Activated T-cell treated with anti-CD3 and anti-CD28 coated beads, Interleukin-2, amount 50 U/mL, for 72 hours (primary cell): Measurements from ENCODE around the gene EVC2. TPM values are rescaled to one million over a fixed set of nuclear protein-coding genes. Genes with fewer than 3 reads are reported as not detected.
A peak's percentile ranks its signal among the peaks of the same experiment; 100 is the strongest.

Source experiments
- ATAC-seq, 2 donors: fragments of 150-1000 bp; cut with Tn5 transposase; replicated peaks in 1 of 2; 2 replicates each; pipeline ENCODE4 v1.10.0; 2021; ENCODE audit warnings: moderate library complexity in 2 of 2, mild to moderate bottlenecking in 1 of 2
- DNase-seq, 2 donors: peaks; one replicate each; pipeline ENCODE4 v3.0.0; 2021 to 2022; ENCODE audit warnings: mixed read lengths in 1 of 2
- H3K27ac Mint-ChIP-seq: one replicate; pipeline ENCODE4 v1.8.0; 2022; ENCODE audit warnings: mild to moderate bottlenecking, moderate library complexity, mixed read lengths
- H3K27me3 Mint-ChIP-seq: one replicate; pipeline ENCODE4 v1.8.0; 2022; ENCODE audit warnings: low read depth, mixed read lengths
- H3K36me3 Mint-ChIP-seq, 2 donors: one replicate each; pipeline ENCODE4 v1.8.0; 2022; ENCODE audit warnings: mixed read lengths in 2 of 2, mild to moderate bottlenecking in 1 of 2; ENCODE audit not compliant: insufficient read depth in 2 of 2
- H3K4me1 Mint-ChIP-seq: one replicate; pipeline ENCODE4 v1.8.0; 2022; ENCODE audit warnings: low read depth, mixed read lengths
- H3K4me3 Mint-ChIP-seq, 2 donors: one replicate each; pipeline ENCODE4 v1.8.0; 2022; ENCODE audit warnings: mild to moderate bottlenecking in 2 of 2, mixed read lengths in 2 of 2, moderate library complexity in 2 of 2
- H3K9me3 Mint-ChIP-seq, 2 donors: one replicate each; pipeline ENCODE4 v1.8.0; 2022; ENCODE audit warnings: mixed read lengths in 2 of 2
- total RNA-seq, 2 donors: library from RNA; stranded (reverse); gene quantifications; one replicate each; pipeline ENCODE4 v1.2.3, GENCODE V29; 2022

EVC2 gene, protein sequence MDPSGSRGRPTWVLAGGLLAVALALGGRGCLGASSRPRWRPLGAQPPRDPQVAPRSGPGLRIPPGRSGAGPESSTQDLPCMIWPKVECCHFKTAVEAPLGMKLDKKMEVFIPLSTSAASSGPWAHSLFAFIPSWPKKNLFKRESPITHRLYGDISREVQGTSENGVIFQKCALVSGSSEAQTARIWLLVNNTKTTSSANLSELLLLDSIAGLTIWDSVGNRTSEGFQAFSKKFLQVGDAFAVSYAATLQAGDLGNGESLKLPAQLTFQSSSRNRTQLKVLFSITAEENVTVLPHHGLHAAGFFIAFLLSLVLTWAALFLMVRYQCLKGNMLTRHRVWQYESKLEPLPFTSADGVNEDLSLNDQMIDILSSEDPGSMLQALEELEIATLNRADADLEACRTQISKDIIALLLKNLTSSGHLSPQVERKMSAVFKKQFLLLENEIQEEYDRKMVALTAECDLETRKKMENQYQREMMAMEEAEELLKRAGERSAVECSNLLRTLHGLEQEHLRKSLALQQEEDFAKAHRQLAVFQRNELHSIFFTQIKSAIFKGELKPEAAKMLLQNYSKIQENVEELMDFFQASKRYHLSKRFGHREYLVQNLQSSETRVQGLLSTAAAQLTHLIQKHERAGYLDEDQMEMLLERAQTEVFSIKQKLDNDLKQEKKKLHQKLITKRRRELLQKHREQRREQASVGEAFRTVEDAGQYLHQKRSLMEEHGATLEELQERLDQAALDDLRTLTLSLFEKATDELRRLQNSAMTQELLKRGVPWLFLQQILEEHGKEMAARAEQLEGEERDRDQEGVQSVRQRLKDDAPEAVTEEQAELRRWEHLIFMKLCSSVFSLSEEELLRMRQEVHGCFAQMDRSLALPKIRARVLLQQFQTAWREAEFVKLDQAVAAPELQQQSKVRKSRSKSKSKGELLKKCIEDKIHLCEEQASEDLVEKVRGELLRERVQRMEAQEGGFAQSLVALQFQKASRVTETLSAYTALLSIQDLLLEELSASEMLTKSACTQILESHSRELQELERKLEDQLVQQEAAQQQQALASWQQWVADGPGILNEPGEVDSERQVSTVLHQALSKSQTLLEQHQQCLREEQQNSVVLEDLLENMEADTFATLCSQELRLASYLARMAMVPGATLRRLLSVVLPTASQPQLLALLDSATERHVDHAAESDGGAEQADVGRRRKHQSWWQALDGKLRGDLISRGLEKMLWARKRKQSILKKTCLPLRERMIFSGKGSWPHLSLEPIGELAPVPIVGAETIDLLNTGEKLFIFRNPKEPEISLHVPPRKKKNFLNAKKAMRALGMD
- total RNA-seq: 1 to 10 TPM in 1 of 2 donors, under 1 TPM in 1; 0.46 to 2.2 TPM

DNA sequence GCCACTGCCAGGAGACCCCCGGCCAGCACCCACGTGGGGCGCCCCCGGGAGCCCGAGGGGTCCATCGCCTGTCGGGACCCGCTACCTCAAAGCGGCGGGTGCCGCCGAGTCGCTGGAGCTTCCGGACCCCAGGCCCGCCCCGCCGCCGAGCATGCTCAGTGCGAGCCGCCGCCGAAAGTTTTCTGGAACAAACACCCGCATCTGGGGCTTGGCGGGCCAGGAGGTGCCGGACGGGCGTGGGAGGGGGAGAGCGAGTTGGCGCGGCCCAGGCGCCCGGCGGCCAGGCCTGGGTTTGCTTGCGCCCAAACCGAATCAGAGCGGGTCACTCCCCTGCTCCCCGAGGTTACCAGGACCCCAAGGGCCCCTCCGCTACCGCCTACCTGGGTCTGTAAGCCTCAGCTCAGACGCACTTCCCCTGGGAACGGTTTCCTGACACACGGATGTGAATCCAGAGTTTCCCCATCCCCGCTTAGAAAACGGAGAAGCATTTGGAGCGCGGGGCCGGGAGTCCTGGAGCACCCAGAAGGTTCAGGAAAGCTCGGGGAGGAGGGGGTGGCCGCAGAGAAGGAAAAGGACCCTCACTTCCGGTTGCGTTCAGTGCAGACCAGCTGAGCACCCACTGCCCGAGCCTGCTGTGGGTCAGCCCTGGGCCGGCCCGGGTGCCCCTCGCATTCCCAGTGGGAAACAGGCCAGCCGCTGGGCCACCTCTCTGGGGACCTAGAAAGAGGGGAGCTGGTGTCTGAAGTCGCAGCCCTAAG lies at the start of gene EVC2:
Gene EVC2, minus strand, starts transcription at position 111 of the 758 bp plus-strand sequence. Its CDS starts 46 bp downstream, at position 65.
- peak within 1 kb of the TSS; percentile 43 to 51 for H3K4me3 Mint-ChIP-seq
- H3K4me1 Mint-ChIP-seq: peaks cover 21% of the 10 kb centered on the region
- H3K36me3 Mint-ChIP-seq: peaks cover 1 to 8% of the 10 kb centered on the region in 2 donors
- H3K27ac Mint-ChIP-seq: no peak within 1 kb of the TSS
- H3K9me3 Mint-ChIP-seq: peaks cover 2 to 4% of the 10 kb centered on the region in 2 donors
- DNase-seq: peak; percentile 12 to 58
- ATAC-seq: peak in 1 of 2 donors; percentile 33
- H3K27me3 Mint-ChIP-seq: peaks cover 44% of the 10 kb centered on the region

DNA sequence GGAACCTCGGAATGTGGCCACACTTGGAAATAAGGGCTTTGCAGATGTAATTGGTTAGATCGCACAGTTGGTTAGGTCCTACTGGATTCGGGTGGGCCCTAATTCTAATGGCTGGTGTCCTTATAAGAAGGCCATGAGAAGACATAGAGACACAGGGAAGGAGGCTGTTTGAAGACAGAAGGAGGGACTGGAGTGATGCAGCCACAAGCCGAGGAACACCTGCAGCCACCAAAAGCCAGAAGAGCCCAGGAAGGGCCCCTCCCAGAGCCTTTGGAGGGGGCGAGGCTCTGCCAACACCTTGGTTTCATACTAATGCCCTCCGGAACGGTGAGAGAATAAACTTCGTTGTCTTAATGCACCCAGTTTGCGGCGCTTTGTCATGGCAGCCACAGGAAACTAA lies 49.6 kb upstream of the EVC2 start:
- Mint-ChIP-seq H3K36me3 (no peaks in the 10 kb centered on the region), H3K9me3 (peaks cover 0 to 2% of the 10 kb centered on the region in 2 donors), H3K4me1 (peaks cover 14% of the 10 kb centered on the region), H3K27me3 (no peaks in the 10 kb centered on the region), H3K27ac (no peak overlapping the region), H3K4me3 (no peak overlapping the region)
- no peak for DNase-seq
- no peak for ATAC-seq

DNA sequence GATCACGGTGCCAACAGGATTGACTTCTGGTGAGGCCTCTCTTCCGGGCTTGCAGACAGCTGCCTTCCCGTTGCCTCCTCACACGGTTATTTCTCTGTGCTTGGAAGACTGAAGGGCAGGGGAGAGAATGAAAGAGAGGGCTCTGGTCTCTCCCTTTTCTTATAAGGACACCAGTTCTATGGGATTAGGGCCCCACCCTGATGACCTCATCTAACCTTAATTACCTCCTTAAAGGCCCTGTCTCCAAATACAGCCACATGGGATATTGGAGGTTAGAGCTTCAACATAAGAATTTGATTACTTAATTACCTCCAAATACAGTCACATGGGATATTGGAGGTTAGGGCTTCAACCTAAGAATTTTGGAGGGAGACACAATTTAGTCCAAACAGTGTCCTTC lies 49.2 kb upstream of the EVC2 start:
- peaks cover 0 to 2% of the 10 kb centered on the region in 2 donors for H3K9me3 Mint-ChIP-seq
- peaks cover 14% of the 10 kb centered on the region for H3K4me1 Mint-ChIP-seq
- H3K36me3 Mint-ChIP-seq: no peaks in the 10 kb centered on the region
- DNase-seq (no peak), ATAC-seq (no peak)
- no peaks in the 10 kb centered on the region for H3K27me3 Mint-ChIP-seq
- no peak overlapping the region for H3K4me3 Mint-ChIP-seq
- no peak overlapping the region for H3K27ac Mint-ChIP-seq

DNA sequence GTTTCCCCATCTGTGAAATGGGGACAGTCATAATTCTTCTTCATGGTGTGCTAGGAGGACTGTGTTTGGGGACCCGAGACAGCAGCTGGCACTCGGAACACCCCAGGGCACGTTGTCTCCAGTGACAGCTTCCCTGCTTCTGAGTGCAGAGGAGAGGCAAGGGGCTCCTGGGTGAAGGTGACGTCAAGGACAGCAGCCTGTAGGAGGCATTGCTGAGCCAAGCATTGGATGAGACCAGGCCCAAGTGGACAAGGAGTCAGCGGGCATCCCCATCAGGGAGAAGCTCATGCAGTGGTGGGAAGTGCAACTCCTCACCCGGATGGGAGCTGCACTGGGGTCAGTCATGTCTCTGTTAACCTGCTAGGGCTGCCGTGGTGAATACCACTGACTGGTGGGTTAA lies 48.7 kb upstream of the EVC2 start:
- H3K4me1 Mint-ChIP-seq: peaks cover 14% of the 10 kb centered on the region
- DNase-seq (no peak), ATAC-seq (no peak)
- H3K27ac Mint-ChIP-seq: no peak overlapping the region
- H3K9me3 Mint-ChIP-seq: peaks cover 0 to 2% of the 10 kb centered on the region in 2 donors
- no peaks in the 10 kb centered on the region for H3K36me3 Mint-ChIP-seq
- no peaks in the 10 kb centered on the region for H3K27me3 Mint-ChIP-seq
- H3K4me3 Mint-ChIP-seq: no peak overlapping the region

DNA sequence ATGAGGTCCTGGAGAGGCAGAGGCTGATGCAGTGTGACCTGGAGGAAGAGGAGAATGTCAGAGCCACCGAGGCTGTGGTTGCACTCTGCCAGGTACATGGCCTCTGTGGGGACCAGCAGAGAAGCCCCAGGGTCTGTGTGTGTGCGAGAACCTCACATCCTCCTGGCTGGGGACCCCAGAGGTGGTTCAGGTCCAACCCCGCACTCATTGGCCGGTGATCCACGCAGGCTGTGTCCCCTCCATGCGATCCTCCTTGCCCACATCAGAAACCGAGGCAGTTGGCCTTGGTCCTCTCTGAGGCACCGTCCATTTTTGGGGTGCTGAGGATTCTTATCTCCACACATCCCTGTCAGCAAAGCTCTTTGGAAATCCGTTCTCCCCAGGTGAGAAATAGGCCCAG lies 47.9 kb upstream of the EVC2 start:
- no peak overlapping the region for H3K4me3 Mint-ChIP-seq
- H3K4me1 Mint-ChIP-seq: peaks cover 14% of the 10 kb centered on the region
- no peaks in the 10 kb centered on the region for H3K36me3 Mint-ChIP-seq
- ATAC-seq: no peak
- H3K9me3 Mint-ChIP-seq: peaks cover 0 to 2% of the 10 kb centered on the region in 2 donors
- DNase-seq: no peak
- H3K27ac Mint-ChIP-seq: no peak overlapping the region
- H3K27me3 Mint-ChIP-seq: no peaks in the 10 kb centered on the region

DNA sequence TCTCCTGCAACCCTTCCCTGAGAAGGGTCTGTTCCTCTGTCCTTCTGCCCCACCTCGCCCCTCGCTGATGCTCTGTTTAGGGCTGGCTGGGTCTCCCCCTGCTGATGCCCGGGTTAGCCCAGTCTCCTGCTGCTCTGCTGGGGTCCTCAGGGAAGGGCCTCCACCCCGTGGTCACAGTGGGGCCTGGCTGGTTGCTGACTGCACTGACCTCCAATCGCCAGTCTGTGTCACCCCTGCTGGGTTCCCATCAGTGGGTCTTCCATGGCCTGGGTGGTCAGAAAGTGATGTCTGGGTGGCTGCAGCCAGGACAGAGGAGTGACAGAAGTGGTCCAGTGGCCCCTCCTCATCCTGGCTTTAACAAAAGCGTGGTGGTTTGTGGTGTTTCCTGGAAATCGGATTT lies 47.3 kb upstream of the EVC2 start:
- no peak for ATAC-seq
- no peak overlapping the region for H3K27ac Mint-ChIP-seq
- peaks cover 0 to 2% of the 10 kb centered on the region in 2 donors for H3K9me3 Mint-ChIP-seq
- H3K27me3 Mint-ChIP-seq: no peaks in the 10 kb centered on the region
- no peaks in the 10 kb centered on the region for H3K36me3 Mint-ChIP-seq
- no peak for DNase-seq
- peaks cover 14% of the 10 kb centered on the region for H3K4me1 Mint-ChIP-seq
- no peak overlapping the region for H3K4me3 Mint-ChIP-seq

DNA sequence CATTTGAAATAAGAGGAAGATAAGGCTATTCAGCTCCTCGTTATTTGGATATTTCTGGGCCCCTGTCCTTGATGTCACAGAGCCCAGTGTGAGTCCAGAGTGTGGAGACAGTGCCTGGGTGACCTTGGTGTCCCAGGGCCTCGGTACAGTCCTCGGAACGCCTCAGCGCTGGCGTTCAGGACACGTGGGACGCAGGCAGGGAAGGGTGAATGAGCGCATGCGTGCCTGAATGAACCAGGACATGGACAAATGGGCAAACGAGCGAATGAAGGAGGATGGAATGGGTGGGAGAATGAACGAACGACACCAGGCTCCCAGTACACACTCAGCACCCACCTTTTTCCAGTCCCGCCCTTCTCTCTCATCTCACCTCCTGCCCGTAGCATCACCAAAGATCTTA lies 46.8 kb upstream of the EVC2 start:
- DNase-seq: no peak
- Mint-ChIP-seq H3K4me1 (peaks cover 14% of the 10 kb centered on the region), H3K27ac (no peak overlapping the region), H3K9me3 (peaks cover 0 to under 1% of the 10 kb centered on the region in 2 donors), H3K36me3 (no peaks in the 10 kb centered on the region), H3K4me3 (no peak overlapping the region), H3K27me3 (no peaks in the 10 kb centered on the region)
- no peak for ATAC-seq

DNA sequence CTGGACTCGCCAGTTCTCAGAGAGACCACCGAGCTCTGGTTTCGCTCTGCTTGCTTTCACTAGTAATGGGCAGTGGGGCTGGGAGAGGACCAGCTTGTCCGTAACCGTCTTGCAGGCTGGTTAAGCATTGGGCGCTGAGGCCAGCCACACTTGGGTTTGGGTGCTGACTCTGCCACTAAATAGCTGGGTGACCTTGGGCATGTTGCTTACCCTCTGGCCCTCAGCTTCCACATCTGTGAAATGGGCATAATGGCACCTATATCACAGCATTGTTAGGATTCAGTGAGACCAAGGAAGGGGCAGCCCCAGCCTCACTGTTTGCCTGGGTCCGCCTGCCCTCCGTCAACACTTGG lies 46.1 kb upstream of the EVC2 start:
- ATAC-seq (no peak), DNase-seq (no peak)
- no peaks in the 10 kb centered on the region for H3K9me3 Mint-ChIP-seq
- H3K4me3 Mint-ChIP-seq: no peak overlapping the region
- no peaks in the 10 kb centered on the region for H3K36me3 Mint-ChIP-seq
- no peaks in the 10 kb centered on the region for H3K27me3 Mint-ChIP-seq
- no peak overlapping the region for H3K27ac Mint-ChIP-seq
- peaks cover 14% of the 10 kb centered on the region for H3K4me1 Mint-ChIP-seq

DNA sequence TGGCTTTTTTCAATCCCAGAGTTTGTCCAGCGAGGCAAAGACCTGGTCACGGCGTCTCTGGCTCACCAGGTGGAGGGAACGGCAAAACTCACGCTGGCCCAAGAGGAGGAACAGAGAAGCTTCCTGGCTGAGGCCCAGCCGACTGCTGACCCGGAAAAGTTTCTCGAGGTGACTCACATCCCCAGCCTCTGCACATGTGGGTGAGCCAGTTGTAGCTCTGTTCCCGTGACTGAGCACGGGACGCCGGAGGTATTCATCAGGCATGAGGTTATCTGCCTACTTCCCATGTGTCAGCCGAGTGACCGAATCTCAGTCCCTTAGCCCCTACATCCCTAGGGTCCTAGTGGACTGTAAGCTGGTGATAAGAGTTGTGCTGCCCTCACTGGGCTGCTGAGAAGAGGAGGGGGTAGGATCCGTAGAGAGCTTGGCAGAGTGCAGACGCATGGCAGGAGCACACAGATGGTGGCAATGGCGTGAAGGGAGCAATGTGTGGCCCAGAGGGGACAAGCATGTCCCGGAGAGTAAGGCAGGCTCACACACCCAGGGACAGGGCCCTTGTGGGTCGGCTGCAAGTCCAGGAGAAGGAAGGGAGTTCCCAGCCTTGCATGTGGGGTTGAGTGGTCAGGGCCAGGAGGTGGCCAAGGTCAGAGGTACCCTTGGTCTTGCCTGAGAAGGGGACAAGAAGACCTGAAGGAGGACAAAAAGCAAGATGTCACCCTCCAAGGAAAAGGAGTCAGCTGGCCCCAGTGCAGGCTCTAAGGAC lies 45.6 kb upstream of the EVC2 start:
- H3K36me3 Mint-ChIP-seq: no peaks in the 10 kb centered on the region
- H3K9me3 Mint-ChIP-seq: no peaks in the 10 kb centered on the region
- ATAC-seq (no peak), DNase-seq (no peak)
- H3K4me1 Mint-ChIP-seq: peaks cover 12% of the 10 kb centered on the region
- H3K27me3 Mint-ChIP-seq: no peaks in the 10 kb centered on the region
- no peak overlapping the region for H3K4me3 Mint-ChIP-seq
- H3K27ac Mint-ChIP-seq: no peak overlapping the region

DNA sequence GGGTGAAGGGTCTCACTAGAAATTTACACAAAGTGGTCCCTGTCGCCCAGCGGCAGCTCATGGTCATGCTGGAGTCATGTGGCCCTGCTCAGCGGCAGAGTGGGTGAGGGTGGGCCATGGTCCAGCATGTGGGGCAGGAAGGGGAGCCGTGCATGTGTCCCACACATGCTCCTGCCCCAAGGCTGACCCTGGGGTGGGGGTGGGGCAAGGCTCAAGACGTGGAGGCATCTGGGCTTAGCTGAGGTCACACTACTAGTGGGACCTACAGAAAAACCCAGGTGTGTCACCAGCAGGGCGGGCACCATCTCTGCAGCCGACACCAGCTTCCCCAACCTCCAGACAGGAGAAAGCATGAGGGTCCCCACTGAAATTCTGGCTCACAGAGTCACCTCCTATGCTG lies 45.0 kb upstream of the EVC2 start:
- Mint-ChIP-seq H3K27ac (no peak overlapping the region), H3K9me3 (no peaks in the 10 kb centered on the region), H3K4me1 (peaks cover 6% of the 10 kb centered on the region), H3K27me3 (no peaks in the 10 kb centered on the region), H3K36me3 (no peaks in the 10 kb centered on the region), H3K4me3 (no peak overlapping the region)
- DNase-seq (no peak), ATAC-seq (no peak)

DNA sequence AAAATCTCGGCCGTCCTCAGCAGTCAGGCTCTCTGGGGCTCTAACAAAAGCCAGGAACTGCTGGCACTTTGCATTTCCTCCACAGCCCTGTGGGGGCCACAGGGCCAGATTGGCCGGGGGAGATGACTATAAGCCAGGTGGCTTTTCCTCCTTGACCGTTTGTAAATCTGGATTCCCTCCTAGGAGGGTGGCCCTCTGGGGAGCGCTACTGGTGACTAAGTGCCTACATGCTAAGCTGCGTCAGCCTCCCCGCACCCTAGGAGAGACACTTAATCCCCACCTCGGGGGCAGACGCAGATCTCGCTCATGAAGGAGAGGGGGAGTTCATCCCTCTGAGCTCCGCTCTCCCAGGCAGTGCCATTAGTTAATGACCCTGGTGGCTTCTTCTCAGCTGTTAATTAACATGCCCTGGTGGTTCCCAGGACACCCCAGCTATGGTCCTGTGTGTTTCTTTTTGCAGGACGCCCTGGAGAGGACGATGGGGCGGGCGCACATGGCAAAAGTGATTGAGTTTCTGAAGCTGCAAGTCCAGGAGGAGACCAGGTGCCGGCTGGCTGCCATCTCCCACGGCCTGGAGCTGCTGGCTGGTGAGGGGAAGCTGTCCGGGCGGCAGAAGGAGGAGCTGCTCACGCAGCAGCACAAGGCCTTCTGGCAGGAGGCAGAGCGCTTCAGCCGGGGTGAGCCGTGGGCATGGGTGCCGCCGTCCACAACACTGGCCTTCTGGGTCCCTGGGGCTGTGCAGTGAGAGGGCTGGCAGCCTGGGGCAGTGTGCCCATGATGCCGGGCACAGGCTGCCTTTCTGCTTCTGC lies 44.2 kb upstream of the EVC2 start:
- Mint-ChIP-seq H3K4me1 (no peaks in the 10 kb centered on the region), H3K36me3 (no peaks in the 10 kb centered on the region), H3K27ac (no peak overlapping the region), H3K27me3 (no peaks in the 10 kb centered on the region), H3K9me3 (no peaks in the 10 kb centered on the region), H3K4me3 (no peak overlapping the region)
- DNase-seq (no peak), ATAC-seq (no peak)
